Left hindlimb (tissue), 1 donor: ENCODE results near the gene UTP11.
"Not testable (repeated sequence)": the region's sequence is repeated elsewhere in the genome, so short reads cannot be mapped to it uniquely, and the experiment has no call there.

Experiments
- DNase-seq: peaks from one replicate; pipeline ENCODE4 v3.0.0-alpha.2; 2018

UTP11 gene

DNA sequence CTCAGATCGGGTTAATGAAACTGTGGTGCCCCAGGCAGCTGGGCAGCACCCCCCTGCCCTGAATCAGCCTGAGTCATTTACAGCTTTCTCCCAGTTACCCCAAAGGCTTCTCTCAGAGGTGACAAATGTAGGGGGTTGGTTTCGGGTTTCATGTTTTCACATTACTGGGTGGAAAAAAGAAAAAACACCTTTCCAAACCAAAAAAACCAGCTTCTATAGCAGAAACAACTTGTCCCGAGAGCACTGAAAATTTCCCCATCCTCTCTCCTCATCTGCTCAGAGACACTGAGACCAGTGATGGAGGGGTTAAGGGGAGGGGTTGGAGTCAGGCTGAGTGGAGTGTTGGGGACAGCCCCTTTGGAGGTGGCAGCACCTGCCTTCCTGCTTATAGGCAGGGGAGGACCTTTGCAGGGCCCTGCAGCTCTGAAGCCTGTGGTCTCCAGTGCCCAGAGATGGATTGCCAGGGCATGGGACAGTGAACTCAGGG, 15.6 kb downstream of the UTP11 start:
- DNase-seq, result no peak

DNA sequence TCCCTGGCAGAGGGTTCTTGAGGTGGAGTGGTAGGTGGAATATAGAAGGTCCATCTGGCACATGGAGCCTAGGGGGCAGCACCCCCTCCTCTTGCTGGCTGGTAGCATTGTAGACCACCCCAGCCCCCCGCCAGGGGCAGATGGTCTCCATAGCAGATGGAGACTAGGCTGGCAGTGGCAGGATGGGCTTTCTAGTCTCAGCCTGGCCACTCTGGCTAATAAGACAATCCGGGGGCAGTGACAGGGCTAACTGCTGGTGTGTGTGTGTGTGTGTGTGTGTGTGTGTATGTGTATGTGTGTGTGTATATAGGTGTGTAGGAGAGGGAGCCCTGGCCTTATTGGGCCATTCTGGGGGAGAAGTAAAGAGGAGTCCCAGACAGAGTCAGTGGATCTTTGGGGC, 16.1 kb downstream of the UTP11 start:
- DNase-seq, result peak; percentile 35

DNA sequence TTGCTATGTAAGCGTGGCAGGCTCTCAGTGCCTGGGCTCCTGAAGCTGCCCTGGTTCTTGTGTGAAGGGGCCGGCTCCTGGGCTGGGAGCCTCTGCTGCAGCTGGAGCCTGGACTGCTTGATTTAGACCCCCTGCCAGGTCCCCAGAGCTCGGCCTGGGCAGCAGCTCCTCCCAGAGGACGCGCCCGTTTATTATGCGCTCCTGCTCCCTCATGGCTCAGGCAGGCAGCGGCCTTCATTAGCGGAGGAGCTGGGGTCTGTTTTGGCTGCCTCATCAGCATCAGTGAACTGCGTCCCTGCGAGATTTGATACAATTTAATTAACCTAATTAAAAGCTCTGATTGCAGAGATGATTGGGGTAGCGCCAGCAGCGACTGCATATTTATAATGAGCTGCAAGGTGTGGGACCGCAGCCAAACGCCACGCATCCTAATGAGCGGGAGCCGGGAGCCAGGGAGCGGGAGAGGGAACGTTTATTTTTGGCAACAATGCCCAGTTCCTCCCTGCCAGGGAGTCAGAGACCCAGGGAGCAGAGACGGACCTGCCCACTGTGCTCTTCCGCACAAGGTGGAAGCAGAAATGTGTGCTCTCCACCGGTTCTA, 16.6 kb downstream of the UTP11 start:
- peak; percentile 36 for DNase-seq

DNA sequence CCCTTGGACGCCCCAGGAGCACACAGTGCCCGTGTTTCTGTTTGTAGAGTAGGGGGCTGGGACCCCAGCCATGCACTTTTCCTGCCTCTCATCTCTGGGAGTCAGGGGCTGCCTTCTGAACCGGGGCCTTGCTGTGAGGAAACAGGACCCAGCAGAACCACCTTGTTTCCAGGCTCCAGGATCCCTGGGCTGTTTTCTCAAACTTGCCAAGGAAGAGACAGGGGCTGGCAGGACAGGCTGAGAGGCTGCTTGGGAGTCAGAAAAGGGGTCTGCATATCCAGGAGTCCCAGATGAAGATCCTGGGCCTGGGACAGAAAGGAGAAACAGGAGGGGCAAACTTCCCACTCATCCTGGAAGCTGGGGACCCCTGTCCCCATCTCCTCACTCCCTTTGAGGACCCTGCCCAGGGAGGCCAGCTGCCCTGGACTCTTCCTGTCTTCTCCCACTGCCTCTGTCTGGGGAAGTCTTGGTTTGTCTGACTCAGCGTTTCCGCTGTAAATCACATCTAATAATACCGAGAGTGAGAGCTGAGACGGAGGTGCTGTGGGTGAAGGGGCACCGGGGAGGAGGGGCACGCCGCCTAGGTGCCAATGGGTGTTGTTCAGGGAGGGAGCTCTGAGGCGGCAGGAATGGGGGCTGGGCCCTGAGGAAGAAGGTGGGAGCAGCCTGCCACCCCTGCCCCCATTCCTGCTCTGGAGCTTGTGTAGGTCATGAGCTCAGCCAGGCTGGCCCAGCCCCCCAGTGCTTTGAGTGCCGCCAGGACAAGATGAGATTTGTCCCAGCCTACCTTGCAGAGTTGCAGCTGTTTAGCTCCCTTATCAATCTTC, 17.4 kb downstream of the UTP11 start:
- peak; percentile 45 for DNase-seq

DNA sequence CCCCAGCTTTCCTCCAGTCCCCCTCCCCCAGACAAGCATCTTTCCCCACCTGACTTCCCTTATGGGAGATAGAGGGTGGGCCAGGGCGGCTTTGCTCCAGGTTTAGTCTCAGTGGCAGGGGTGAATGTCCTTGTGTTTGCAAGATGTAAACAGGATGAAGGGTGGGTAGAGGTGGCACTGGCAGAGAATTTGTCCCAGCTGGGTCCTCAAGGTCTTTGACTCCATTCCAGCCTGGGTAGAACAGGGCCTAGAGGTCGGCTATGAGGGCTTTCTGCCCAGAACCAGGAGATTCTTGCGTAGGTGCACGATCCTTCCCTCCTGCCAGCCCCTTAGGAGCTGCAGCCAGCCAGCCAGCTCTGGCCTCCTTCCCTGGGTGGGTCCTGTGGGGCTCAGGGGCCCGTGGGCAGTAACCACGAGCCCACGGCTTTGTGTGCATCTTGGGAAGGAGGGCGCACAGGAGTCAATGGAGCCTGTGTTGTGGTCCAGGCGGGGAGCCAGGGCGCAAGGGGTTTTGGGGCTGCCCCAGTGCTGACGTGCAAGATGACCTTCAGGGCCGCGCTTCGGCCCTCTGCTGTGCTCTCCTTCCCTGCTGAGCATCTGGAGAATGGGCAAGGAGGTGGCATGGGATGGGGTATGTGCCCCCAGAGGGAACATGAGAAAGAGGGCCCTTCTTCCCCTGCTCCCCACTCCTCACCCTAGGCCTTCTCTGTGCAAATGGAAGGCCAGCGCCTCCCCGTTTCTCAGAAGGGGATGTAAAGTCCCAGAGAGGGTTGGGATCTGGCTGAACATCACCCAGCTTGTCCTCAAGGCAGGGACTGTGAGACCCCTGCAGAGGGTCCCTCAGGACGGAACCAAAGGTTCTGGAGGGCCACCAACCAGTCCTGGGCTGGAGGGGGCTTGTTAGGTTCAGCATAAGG, 18.3 kb downstream of the UTP11 start:
- no peak for DNase-seq

DNA sequence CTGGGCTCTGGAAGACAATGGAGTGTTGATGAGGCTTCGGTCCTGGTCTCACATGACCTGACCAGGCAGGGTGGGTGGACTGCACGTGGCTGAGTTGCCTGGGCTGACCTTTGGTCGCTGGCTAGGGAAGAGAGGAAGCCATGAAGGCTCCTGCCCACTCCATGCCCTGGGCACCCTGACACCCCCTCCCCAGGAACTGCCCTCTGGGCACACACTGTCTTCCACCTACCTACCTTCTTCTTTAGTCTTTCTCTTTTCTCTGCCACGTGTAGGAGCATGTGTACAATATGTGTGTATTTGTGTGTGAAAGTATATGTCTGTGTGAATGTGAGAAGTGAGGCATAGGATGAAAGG, 19.0 kb downstream of the UTP11 start:
- no peak for DNase-seq

DNA sequence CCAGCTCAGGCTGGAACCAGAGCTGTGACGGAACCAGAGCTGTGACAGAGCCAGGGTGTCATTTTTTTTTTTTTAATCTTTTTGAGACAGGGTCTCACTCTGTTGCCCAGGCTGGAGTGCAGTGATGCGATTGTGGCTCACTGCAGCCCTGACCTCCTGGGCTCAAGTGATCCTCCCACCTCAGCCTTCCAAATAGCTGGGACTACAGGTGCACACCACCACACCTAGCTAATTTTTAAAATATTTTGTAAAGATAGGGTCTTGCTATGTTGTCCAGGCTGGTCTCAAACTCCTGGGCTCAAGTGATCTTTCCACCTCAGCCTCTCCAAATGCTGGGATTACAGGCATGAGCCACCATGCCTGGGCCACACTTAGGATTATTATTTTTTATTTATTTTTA, 20.5 kb downstream of the UTP11 start:
- DNase-seq, result not testable (repeated sequence)

DNA sequence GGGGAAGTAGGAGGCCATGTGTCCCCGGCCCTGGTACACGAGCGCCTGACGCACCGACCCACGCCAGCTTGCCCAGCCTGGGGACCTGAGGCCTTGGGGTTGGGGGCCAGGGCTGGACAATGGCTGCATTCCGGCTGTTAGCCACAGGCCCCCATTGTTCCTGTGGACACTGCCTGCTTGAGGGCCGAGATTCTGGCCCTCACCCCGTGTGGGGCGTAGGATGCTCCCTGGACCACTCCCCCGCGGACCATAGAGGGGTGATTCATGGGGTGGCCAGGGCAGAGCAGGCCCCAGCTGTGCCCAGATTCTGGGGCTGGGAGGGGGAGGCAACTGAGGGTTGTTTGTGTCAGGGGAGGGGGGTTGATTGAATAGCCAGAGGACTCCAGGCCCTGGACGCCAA, 22.3 kb downstream of the UTP11 start:
- no peak for DNase-seq

DNA sequence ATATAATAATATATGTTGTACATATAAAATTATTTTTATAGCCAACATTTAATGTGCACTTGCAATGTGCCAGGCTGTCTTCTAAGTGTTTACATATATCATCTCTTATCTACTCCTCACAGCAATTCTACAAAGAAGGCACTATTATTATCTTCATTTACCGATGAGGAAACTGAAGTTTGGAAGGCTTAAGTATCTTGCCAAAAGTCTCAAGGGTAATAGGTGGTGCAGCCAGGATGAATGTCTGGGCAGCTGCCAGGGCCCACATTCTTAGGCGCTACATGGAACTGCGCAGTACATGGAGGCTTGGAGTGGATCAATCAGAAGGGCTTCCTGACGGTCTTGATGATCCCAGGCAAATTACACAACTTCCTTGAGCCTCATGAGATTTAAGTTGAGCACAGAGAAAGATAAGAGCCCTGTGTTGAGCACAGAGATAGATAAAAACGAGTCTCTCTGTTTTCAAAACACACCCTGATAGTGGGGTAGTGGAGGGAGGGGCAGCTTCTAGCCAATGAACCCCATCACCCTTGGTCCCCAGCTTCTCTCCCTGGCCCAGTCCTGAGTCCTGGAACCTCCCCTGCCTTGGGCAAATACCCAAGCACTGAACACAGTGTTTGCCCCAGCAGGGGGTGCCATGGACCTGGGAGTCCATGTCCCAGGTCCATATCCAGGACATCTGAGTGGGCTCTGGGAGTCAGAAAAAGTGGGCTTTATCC, 24.8 kb downstream of the UTP11 start:
- no peak for DNase-seq

DNA sequence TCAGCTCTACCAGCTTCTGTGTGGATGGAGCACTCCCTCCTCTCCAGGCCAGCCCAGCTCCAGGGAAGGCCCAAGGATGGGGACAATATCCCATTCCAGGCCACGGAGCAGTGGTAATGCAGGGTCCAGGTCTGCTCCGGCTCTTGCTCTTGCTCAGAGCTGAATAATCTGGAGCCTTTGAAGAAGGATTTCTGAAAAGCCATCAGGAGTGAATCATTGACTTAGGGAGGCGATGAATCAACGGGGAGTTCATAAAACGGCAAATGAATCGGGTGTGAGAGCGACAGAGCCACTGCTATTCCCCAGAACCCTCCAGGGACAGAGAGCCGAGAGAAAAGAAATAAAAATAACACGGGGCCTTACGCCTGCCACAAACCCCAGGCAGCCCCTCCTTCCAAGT, 26.3 kb downstream of the UTP11 start:
- no peak for DNase-seq

DNA sequence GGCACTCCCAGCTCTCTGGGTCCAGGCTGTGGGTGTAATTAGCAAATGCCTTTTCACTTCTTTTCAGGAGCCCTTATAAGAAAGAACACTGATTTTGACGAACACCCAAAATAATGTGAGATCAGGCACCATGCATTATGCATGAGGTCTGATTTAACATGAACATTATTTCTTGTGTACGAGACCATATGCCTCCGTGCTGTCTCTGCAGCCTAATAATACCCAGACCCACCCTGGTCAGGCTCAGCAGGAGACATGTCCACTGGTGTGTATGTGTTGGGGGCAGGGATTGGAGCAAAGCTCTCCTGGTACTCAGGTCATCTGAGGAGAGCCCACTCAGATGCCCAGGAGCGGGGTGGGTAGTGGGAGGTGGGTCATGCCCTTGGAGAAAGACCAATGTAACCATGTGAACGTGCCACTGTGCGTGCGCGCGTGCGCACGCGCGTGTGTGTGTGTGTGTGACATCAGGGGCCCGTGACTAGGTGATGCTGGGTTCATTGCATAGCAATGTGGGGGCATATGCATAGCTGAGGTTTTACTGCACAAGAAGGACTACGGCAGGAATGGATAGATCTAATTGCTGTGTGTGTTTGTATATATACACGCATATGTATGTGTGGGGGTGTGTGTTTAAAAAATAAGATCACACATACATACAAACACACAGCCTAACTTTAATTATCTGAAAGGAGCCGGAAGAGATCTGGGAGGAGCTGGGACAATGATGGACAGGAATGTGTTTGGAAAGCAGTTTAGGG, 27.0 kb downstream of the UTP11 start:
- no peak for DNase-seq

DNA sequence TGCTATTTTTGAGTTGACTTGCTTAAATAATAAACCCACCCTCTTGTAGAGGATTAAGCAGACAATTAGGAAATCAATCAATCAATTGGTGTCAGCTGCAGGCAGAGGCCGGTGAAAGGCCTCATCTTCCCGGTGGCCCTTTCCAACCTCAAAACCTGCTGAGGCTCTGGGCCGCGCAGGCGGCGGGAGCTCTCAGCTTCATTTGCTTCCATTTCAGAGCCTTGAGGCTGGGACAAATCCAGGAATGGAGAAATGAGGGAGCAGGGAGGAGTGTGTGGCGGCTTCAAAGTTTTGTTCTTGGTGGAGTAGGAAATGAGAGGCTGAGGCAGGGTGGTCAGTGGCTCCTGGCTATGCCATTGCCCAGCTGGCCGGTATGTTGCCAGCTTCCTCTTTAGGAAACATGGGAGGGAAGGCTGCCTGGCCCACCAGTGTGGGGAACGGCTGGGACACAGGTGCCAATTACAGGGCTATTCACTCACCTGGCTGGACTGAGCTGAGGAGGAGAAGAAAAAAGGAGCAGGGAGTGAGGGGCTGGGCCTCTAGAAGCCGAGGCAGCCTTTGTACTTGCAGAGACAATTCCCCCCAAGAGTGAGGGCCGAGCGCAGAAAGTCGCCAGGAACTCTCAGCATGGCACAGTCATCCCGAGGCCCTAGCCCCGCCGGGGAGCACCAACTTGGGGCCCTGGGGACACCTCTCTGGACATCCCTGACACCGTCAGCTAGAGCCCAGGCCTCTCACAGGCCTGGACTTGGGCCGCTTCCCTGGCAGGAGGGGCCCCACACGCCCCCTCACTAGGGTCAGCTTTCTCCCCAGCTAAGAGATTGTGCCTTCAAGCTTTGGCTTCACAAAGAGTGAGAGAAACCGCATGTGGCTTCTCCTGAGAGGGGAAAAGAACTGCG, 29.7 kb downstream of the UTP11 start:
- DNase-seq, result no peak

DNA sequence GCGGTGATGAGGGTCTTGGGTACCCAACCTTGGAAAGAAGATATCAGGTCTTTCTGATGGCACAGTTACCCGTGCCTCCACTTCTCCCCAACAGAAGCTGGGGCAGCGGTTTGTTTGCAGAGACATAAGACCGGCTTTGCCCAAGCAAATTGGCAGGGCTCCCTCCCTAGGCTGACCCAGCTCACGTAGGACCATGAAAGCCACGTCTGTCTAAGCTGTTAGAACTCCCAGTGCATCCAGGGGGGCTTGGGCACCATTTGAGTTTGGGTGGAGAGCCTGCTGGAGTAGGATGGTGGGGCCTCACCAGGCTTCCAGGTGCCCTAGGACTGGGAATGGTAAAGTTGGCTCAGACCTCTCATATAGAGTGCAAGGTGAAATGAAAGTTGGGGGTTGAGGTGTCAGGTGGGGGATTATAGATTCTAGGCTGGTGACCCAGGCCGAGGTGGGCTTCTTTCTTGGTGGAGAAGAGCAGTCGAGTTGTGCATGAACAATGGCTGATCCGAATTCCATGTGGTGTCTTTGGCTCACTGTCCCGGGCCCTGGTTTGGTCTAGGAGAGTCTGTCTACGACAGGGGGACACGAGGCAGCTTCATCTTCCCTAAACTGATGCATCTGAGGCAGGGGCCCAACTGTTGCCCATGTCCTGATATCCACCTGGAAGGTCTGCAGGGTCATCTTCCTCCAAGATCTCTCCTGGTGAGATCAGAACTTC, 30.7 kb downstream of the UTP11 start:
- DNase-seq, result no peak

DNA sequence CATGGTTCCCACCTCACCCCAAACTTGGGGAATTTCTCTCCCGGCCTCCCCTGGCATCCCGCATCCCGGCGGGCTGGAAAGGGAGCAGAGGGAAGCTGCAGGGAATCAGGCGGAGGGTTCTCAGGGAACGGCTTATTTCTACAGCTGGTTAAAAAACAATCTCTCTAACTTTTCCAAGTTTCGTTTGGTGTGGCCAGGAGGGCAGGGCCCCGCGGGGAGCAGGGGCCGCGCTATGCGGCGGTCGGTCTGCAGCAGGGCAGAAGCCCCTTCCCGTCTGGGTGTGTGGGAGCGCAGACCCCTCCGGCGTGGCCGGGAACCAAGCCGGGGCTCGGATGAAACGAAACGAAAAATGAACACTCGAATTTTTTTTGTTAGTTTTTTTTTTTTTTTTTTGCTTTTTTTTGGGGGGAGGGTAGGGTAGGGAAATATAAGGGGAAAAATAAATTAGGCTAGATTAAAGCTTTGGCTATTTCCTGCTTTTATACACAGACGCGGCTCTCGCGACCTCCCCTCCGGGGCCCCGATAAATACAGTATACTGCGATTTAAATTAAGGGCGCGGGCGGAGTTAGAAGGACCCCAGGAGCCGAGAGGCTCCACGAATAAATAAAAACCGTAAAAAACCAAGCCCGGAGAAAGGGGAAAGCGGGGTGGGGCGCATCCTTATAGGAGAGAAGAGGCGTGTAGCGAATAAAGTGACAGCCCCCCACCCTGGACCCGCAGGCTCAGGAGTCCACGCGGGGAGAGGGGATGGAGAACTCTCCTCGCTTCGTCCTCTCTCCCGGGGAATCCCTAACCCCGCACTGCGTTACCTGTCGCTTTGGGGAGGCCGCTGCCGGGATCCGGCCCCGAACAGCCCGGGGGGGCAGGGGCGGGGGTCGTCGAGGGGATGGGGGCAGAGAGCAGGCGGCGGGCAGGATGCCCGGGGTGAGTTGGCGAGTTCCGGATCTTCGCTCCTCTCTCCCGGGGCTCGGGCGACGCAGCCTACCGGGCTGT, 32.0 kb downstream of the UTP11 start:
- DNase-seq, result peak; percentile 54

DNA sequence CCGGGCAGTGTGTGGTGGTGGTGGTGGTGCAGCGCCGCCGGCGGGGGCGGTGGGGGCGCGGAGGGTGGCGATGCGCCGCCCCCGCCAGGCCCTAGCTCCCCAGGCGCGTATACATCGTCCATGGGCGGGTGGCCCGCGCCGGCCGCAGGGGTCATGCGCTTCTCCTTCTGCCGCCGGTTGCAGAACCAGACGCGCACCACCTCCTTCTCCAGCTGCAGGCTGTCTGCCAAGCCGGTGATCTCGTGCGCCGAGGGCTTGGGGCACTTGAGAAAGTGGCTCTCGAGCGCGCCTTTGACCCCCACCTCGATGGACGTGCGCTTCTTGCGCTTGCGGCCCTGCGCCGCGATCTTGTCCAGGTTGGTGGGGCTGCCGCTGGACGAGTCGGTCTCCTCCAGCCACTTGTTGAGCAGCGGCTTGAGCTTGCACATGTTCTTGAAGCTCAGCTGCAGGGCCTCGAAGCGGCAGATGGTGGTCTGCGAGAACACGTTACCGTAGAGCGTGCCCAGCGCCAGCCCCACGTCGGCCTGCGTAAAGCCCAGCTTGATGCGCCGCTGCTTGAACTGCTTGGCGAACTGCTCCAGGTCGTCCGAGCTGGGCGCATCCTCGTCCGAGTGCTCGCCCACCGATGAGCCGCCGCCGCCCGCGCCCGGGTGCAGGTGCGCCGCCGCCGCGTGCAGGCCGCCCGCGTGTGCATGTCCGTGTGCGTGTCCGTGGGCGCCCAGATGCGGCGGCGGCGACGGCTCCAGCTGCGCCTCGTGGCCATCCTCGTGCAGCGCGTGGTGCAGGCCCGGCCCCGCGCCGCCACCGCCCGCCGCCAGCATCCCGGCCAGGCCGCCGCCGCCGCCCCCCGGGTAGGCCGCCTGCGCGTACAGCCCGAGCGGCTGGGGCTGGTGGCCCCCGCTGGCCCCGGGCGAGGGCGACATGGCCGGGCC, 33.1 kb downstream of the UTP11 start:
- peak; percentile 40 for DNase-seq

DNA sequence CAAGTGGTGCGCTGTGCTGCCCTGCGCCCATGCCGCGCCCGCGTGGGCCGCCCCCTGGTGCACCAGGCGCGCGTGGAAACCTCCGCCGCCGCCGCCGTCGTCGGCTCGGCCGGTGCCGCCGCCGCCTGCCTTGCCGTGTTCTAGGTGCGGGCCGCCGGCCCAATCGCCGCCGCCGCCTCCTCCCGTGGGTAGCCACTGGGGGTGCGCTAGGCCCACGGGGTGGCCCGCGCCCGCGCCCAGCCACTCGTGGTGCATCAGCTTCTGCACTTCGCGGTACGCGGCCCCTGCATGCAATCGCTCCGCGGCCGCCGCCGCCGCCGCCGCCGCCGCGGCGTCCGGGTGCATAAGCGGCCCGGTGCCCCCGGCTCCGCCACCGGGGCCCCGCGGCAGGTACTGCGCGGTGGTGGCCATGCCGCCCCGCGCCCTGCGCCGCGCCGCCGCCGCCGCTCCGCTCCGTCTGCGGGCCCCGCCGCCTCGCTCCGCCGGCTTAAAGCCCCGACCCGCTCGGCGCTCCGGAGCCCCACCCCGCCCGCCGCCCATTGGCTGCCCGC, 33.9 kb downstream of the UTP11 start, which contains the start of gene POU3F1:
POU3F1 (minus strand) TSS at position 461 of the 551 bp plus-strand sequence; CDS start at position 411, 50 bp downstream.
- peak; percentile 33 for DNase-seq
